Measurements from ENCODE around the gene CNTROB. TPM values are rescaled to one million over a fixed set of nuclear protein-coding genes. Genes with fewer than 3 reads are reported as not detected.
A peak's percentile ranks its signal among the peaks of the same experiment; 100 is the strongest.

Gene CNTROB
- total RNA-seq, 2 donors from 2014 or later = 25.2 to 42.0 TPM

- DNase-seq (ENCODE audit: low spot score) = no peak
- peak overlapping the region; percentile 8 to 38 for H3K27ac ChIP-seq
- peak overlapping the region; percentile 32 to 36 for H3K4me3 ChIP-seq
- intact Hi-C loops (cut with DNase I) = no loop called here
- TF ChIP-seq CTCF (IDR thresholded peaks at IDR 0.05) (no peak), POLR2A (IDR thresholded peaks at IDR 0.05) (no peak), POLR2AphosphoS5 (IDR thresholded peaks at IDR 0.05) (no peak)
- WGBS = 29% methylated on average over 16 of the region's 16 CpGs
- no peaks in the 10 kb centered on the region for H3K36me3 ChIP-seq
- no peaks in the 10 kb centered on the region for H3K4me1 ChIP-seq (replicated peaks)
- H3K27me3 ChIP-seq (replicated peaks; ENCODE audit: insufficient read depth) = no peaks in the 10 kb centered on the region
- H3K9me3 ChIP-seq = no peaks in the 10 kb centered on the region
Observed at GRCh38 chr17:7922269-7922844, 9.6 kb upstream of the CNTROB start.

GRCh38 chr17:7922845-7923628, 9.0 kb upstream of the CNTROB start:
- Histone ChIP-seq H3K4me1 (replicated peaks) (no peaks in the 10 kb centered on the region), H3K4me3 (peak overlapping the region; percentile 32 to 36), H3K36me3 (no peaks in the 10 kb centered on the region), H3K27me3 (replicated peaks; ENCODE audit: insufficient read depth) (no peaks in the 10 kb centered on the region), H3K9me3 (no peaks in the 10 kb centered on the region), H3K27ac (peak overlapping the region; percentile 8 to 38)
- WGBS = 21% methylated on average over 45 of the region's 45 CpGs
- intact Hi-C loops (cut with DNase I) = no loop called here
- DNase-seq (ENCODE audit: low spot score) = peak; percentile 78
- TF ChIP-seq POLR2AphosphoS5 (IDR thresholded peaks at IDR 0.05) (peak; percentile 90), POLR2A (IDR thresholded peaks at IDR 0.05) (peak; percentile 72), CTCF (IDR thresholded peaks at IDR 0.05) (peak in 1 of 4 experiments; percentile 24)

GRCh38 chr17:7927596-7927995, 4.4 kb upstream of the CNTROB start:
- Histone ChIP-seq H3K9me3 (no peaks in the 10 kb centered on the region), H3K36me3 (no peaks in the 10 kb centered on the region), H3K4me3 (no peak overlapping the region), H3K4me1 (replicated peaks) (no peaks in the 10 kb centered on the region), H3K27ac (no peak overlapping the region), H3K27me3 (replicated peaks; ENCODE audit: insufficient read depth) (no peaks in the 10 kb centered on the region)
- DNase-seq (ENCODE audit: low spot score) = no peak
- TF ChIP-seq CTCF (IDR thresholded peaks at IDR 0.05) = no peak
- TF ChIP-seq POLR2A (IDR thresholded peaks at IDR 0.05) = no peak
- TF ChIP-seq POLR2AphosphoS5 (IDR thresholded peaks at IDR 0.05) = no peak
- intact Hi-C loops (cut with DNase I) = no loop called here
- 86% methylated on average over 3 of the region's 3 CpGs for WGBS

GRCh38 chr17:7929158-7930023, 2.6 kb upstream of the CNTROB start, which contains the start of gene KCNAB3:
Gene KCNAB3, minus strand, starts transcription at chr17:7929856. Its CDS starts 421 bp downstream, at chr17:7929435.
- Histone ChIP-seq H3K27me3 (replicated peaks; ENCODE audit: insufficient read depth) (no peaks in the 10 kb centered on the region), H3K9me3 (no peaks in the 10 kb centered on the region), H3K27ac (no peak within 1 kb of the TSS), H3K4me3 (peak within 1 kb of the TSS in 1 of 2 donors; percentile 4), H3K36me3 (no peaks in the 10 kb centered on the region), H3K4me1 (replicated peaks) (no peaks in the 10 kb centered on the region)
- peak; percentile 60 for DNase-seq (ENCODE audit: low spot score)
- intact Hi-C loops (cut with DNase I) = no loop called here
- 31% methylated on average over 55 of the region's 67 CpGs for WGBS
- TF ChIP-seq POLR2A (IDR thresholded peaks at IDR 0.05) = no peak
- TF ChIP-seq CTCF (IDR thresholded peaks at IDR 0.05) = no peak
- no peak for TF ChIP-seq POLR2AphosphoS5 (IDR thresholded peaks at IDR 0.05)
